ENCODE measurements around the gene ZSCAN21. TPM values are rescaled to one million over a fixed set of nuclear protein-coding genes. Genes with fewer than 3 reads are reported as not detected.
A peak's percentile ranks its signal among the peaks of the same experiment; 100 is the strongest.

Gene ZSCAN21
- total RNA-seq, 1 experiment from 2014 or later, result 24.3 TPM

DNA sequence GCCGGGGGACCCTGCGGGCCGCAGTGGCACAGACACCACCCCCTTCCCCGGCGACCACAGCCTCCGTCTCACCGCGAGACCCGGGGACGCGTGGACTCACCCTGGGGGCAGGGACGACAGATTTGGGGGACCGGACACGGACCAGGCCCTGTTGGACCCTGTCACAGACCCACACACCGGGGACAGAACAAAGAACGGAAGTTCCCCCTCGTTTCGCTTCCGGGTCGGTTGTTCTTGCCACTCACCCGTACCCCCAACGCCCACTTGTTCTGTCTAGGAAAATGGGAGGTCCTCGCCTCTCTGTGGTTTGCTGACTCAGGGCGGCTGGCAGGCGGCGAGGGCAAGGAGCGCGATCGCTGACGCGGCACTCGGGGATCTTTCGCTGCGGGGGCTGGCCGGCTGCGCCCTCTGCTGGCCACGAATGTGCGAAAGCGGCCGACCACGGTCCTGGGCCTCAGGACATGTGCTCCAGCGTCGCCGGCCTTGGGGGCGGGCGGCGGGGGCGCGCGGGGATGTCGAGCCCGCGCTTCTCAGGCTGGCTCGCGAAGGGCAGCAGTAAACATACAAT lies 32.0 kb downstream of the ZSCAN21 start, which contains the start of gene ZNF3:
Gene ZNF3, minus strand, starts transcription at position 189 of the 568 bp plus-strand sequence. CDS start 4,366 bp downstream, outside the sequence.
- peak within 1 kb of the TSS; percentile 78 for H3K18ac ChIP-seq (ENCODE audit: insufficient read length, low read depth, low read length)
- WGBS (ENCODE audit: extremely low coverage, insufficient read length, low lambda C conversion rate), result no CpG with 5 or more reads among the region's 55 CpGs
- H3K27me3 ChIP-seq (ENCODE audit: insufficient read depth, low read length), result no peaks in the 10 kb centered on the region
- no peak within 1 kb of the TSS for H2BK20ac ChIP-seq (ENCODE audit: low read depth, low read length, poor library complexity, severe bottlenecking)
- TF ChIP-seq, protein P1, sequence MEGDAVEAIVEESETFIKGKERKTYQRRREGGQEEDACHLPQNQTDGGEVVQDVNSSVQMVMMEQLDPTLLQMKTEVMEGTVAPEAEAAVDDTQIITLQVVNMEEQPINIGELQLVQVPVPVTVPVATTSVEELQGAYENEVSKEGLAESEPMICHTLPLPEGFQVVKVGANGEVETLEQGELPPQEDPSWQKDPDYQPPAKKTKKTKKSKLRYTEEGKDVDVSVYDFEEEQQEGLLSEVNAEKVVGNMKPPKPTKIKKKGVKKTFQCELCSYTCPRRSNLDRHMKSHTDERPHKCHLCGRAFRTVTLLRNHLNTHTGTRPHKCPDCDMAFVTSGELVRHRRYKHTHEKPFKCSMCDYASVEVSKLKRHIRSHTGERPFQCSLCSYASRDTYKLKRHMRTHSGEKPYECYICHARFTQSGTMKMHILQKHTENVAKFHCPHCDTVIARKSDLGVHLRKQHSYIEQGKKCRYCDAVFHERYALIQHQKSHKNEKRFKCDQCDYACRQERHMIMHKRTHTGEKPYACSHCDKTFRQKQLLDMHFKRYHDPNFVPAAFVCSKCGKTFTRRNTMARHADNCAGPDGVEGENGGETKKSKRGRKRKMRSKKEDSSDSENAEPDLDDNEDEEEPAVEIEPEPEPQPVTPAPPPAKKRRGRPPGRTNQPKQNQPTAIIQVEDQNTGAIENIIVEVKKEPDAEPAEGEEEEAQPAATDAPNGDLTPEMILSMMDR (conservative IDR thresholded peaks at IDR 0.05), result peak; percentile 98
- H3K36me3 Mint-ChIP-seq (ENCODE audit: insufficient read depth in 1 of 3, low read depth in 3 of 3), result peaks cover 40 to 42% (median 41%) of the 10 kb centered on the region in 3 experiments
- no peaks in the 10 kb centered on the region for H3K9me3 ChIP-seq (ENCODE audit: control insufficient read depth, low read depth, low read length)
- H3K23ac ChIP-seq (ENCODE audit: insufficient read length, low read depth, low read length), result no peak within 1 kb of the TSS
- H3K79me2 ChIP-seq (ENCODE audit: insufficient read depth, low read length), result peaks cover 32% of the 10 kb centered on the region
- H4K8ac ChIP-seq (replicated peaks; ENCODE audit: insufficient read length, low read depth, low read length), result no peak within 1 kb of the TSS
- H3K27ac Mint-ChIP-seq, result peak within 1 kb of the TSS; percentile 90 to 99 (median 94)
- peak within 1 kb of the TSS; percentile 94 for H4K91ac ChIP-seq (ENCODE audit: insufficient read length, low read depth, low read length)
- peaks cover 6% of the 10 kb centered on the region for H3K23me2 ChIP-seq (ENCODE audit: insufficient read length, low read depth, low read length, poor library complexity, severe bottlenecking)
- no peak within 1 kb of the TSS for H3K27ac ChIP-seq (ENCODE audit: insufficient read length, low read depth, low read length)
- no peak within 1 kb of the TSS for H2AK5ac ChIP-seq (ENCODE audit: insufficient read length, low read length)
- peak within 1 kb of the TSS; percentile 87 for H2BK120ac ChIP-seq (ENCODE audit: low read depth, low read length, poor library complexity, severe bottlenecking)
- no peak within 1 kb of the TSS for H3K56ac ChIP-seq (ENCODE audit: insufficient read length, low read depth, low read length)
- no peaks in the 10 kb centered on the region for H4K20me1 ChIP-seq (ENCODE audit: control insufficient read depth, insufficient read depth, insufficient read length)
- H3K14ac ChIP-seq (ENCODE audit: insufficient read depth, low read length), result peak within 1 kb of the TSS; percentile 86
- no peak within 1 kb of the TSS for H2BK5ac ChIP-seq (ENCODE audit: insufficient read length, low read length)
- H3K9ac ChIP-seq (ENCODE audit: extremely low read depth, insufficient read length, low read length), result peak within 1 kb of the TSS; percentile 98
- H3K4me3 Mint-ChIP-seq, result peak within 1 kb of the TSS; percentile 91 to 98
- H3K4me1 Mint-ChIP-seq, result peaks cover 12 to 27% of the 10 kb centered on the region in 2 experiments
- H3K4me1 ChIP-seq (ENCODE audit: insufficient read depth, low read length), result peaks cover 3% of the 10 kb centered on the region; the same call in 1 of the 2 replicates
- no peaks in the 10 kb centered on the region for H3K79me1 ChIP-seq (ENCODE audit: insufficient read depth, low read depth, low read length, poor library complexity, severe bottlenecking)
- peak within 1 kb of the TSS; percentile 43 for H4K5ac ChIP-seq (ENCODE audit: insufficient read length, low read depth, low read length)
- no peaks in the 10 kb centered on the region; the same call in 1 of the 2 replicates for H3K27me3 Mint-ChIP-seq (ENCODE audit: low read depth)
- peak within 1 kb of the TSS; percentile 25 for H3T11ph ChIP-seq (ENCODE audit: low read length)
- H3K9me3 Mint-ChIP-seq, result peaks cover 4 to 31% of the 10 kb centered on the region in 2 experiments
- no peak within 1 kb of the TSS; the same call in 1 of the 2 replicates for H3K4ac ChIP-seq (ENCODE audit: low read depth, low read length)
- peak; percentile 99 for DNase-seq
- H2BK12ac ChIP-seq (ENCODE audit: insufficient read length, low read depth, low read length), result no peak within 1 kb of the TSS
- H3K4me2 ChIP-seq (ENCODE audit: insufficient read depth, insufficient read length, low read length), result peak within 1 kb of the TSS; percentile 97
- H2AFZ ChIP-seq (ENCODE audit: low read length), result no peak within 1 kb of the TSS
- no peak within 1 kb of the TSS for H2BK15ac ChIP-seq (ENCODE audit: low read depth, low read length)
